Lower leg skin (tissue), 4 donors: ENCODE data around the gene PPP6R3. TPM values are rescaled to one million over a fixed set of nuclear protein-coding genes. Genes with fewer than 3 reads are reported as not detected.

Experiments
- DNase-seq, 2 donors: peaks; one replicate each; pipeline ENCODE4 v3.0.0-alpha.2; 2019; ENCODE audit warnings: low spot score in 2 of 2
- H3K4me3 ChIP-seq: fragments of 200-600 bp; sonication (generic); 2 replicates; pipeline ENCODE4 v1.5.1; 2017; ENCODE audit warnings: mild to moderate bottlenecking, low read depth; ENCODE audit not compliant: poor library complexity, severe bottlenecking
- POLR2A ChIP-seq, 2 donors: fragments of 450-650 bp; IDR thresholded peaks; one replicate each; pipeline ENCODE4 v1.6.1; 2016 to 2017; ENCODE audit warnings: antibody characterized with exemption in 2 of 2, mild to moderate bottlenecking in 1 of 2, moderate library complexity in 1 of 2
- WGBS, 2 donors: methylation state at CpG; one replicate each; pipeline ENCODE4 v1.1.5; 2018; 5-methylcytosine and 5-hydroxymethylcytosine counted together
- intact Hi-C: fragments of 100-400 bp; cut with DNase I; formaldehyde crosslinking; loops from one replicate; pipeline ENCODE4 v1.15.0; 2023; ENCODE audit warnings: low total_unique reads
- total RNA-seq, 4 donors: library from RNA; depleted of rRNA; stranded (reverse); fragments of >200 nt; gene quantifications; one replicate each; pipeline ENCODE4 v1.1.0, GENCODE V29; 2016
- TF ChIP-seq, protein P1 (sequence below), 3 donors: fragments of 450-650 bp; IDR thresholded peaks; one replicate each; pipeline ENCODE4 v1.5.1; 2016; ENCODE audit warnings: antibody characterized with exemption in 3 of 3, mild to moderate bottlenecking in 3 of 3, moderate library complexity in 2 of 3

The PPP6R3 gene
- total RNA-seq, 4 donors from 2014 or later, result 74.2 to 119 (median 88.6) TPM

GRCh38 chr11:68495872-68496271 is 35.3 kb downstream of the PPP6R3 start:
- intact Hi-C loops, result no loop called here
- no peak for DNase-seq
- no peak overlapping the region for H3K4me3 ChIP-seq
- 89 to 97% methylated on average over 3 of the region's 3 CpGs for WGBS, 2 donors
- TF ChIP-seq, protein P1, sequence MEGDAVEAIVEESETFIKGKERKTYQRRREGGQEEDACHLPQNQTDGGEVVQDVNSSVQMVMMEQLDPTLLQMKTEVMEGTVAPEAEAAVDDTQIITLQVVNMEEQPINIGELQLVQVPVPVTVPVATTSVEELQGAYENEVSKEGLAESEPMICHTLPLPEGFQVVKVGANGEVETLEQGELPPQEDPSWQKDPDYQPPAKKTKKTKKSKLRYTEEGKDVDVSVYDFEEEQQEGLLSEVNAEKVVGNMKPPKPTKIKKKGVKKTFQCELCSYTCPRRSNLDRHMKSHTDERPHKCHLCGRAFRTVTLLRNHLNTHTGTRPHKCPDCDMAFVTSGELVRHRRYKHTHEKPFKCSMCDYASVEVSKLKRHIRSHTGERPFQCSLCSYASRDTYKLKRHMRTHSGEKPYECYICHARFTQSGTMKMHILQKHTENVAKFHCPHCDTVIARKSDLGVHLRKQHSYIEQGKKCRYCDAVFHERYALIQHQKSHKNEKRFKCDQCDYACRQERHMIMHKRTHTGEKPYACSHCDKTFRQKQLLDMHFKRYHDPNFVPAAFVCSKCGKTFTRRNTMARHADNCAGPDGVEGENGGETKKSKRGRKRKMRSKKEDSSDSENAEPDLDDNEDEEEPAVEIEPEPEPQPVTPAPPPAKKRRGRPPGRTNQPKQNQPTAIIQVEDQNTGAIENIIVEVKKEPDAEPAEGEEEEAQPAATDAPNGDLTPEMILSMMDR (IDR thresholded peaks at IDR 0.05), result no peak
- no peak for TF ChIP-seq POLR2A (IDR thresholded peaks at IDR 0.05)

- no peak for TF ChIP-seq POLR2A (IDR thresholded peaks at IDR 0.05)
- TF ChIP-seq, protein P1 (IDR thresholded peaks at IDR 0.05), result no peak
- no peak for DNase-seq
- intact Hi-C loops, result no loop called here
- WGBS, 2 donors, result 81 to 90% methylated on average over 2 of the region's 2 CpGs
- H3K4me3 ChIP-seq, result no peak overlapping the region
Measured at GRCh38 chr11:68497761-68498160, 37.2 kb downstream of the PPP6R3 start.

DNA sequence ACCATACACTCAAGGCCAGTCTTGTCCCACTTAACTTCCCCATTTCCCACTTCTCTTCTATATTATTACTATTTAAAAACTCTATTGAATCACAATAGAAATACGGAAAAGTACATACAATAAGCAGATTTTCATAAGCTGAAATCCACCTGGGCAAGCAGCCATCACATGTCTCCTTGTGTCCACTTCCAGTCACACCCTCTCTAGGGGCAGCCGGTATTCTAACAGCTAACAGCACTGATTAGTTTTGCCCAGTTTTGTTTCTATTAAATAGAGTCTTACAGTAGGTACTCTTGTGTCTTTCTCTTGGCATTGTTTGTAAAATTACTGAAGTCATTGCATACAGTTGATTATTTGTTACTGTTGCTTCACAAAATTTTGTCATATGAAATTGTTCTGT is 37.8 kb downstream of the PPP6R3 start:
- H3K4me3 ChIP-seq, result no peak overlapping the region
- DNase-seq, result no peak
- TF ChIP-seq, protein P1 (IDR thresholded peaks at IDR 0.05), result no peak
- no peak for TF ChIP-seq POLR2A (IDR thresholded peaks at IDR 0.05)
- intact Hi-C loops, result no loop called here
- WGBS, 2 donors, result 45 to 64% methylated on average over 2 of the region's 2 CpGs

DNA sequence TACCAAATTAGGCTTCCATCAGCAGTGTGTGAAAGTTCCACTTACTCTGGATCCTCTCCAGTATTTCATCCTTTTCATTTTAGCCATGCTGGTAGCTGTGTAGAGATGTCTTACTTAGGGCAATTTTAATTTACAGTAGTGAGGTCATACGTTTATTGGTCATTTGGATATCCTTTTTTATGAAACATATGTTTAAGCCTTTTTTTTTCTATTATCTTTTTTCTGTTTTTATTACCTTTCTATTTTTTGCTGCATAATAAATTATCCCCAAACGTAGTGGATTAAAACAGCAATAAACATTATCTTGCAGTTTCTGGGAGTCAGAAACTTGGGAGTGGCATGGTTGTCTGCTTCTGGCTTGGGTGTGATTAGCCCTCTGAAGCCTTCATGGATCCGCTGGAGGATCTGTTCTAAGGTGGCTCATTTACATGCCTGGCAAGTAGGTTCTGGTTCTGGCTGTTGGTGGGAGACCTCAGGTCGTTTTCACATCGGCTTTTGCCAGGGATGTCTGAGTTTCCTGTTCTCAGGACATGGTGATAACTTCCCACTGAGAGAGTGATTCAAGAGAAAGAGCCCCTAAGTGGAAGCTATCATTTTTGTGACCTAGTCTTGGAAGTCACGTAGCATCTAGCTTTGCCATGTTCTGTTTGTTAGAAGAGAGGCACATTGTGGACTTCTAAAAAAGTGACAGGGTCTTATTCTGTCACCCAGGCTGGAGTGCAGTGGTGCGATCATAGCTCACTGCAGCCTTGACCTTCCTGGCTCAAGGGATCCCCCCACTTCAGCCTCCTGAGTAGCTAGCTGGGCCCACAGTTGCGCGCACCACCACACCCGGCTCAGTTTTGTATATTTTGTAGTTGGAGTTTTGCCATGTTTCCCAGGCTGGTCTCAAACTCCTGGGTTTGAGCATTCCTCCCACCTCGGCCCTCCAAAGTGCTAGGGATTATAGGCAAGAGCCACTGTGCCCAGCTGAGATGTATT is 38.6 kb downstream of the PPP6R3 start:
- H3K4me3 ChIP-seq, result no peak overlapping the region
- WGBS, 2 donors, result 64 to 69% methylated on average over 11 of the region's 11 CpGs
- intact Hi-C loops, result no loop called here
- DNase-seq, result no peak
- TF ChIP-seq POLR2A (IDR thresholded peaks at IDR 0.05), result no peak
- TF ChIP-seq, protein P1 (IDR thresholded peaks at IDR 0.05), result no peak

DNA sequence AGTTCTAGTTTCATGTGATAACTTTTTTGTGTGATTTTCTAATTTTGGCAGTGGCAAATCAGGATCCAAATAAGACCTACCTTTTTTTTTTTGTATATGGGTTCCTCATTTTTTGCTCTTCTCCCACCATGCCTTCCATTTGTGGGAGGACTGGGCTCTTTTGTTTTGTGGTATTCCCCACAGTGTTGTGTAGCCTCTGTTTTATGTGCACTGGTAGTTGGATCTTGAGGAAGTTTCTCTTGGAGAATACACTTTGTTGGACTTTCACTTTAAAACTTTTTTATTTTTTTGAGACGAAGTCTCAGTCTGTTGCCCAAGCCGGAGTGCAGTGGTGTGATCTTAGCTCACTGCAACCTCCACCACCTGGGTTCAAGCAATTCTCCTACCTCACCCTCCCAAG is 39.7 kb downstream of the PPP6R3 start:
- TF ChIP-seq, protein P1 (IDR thresholded peaks at IDR 0.05), result no peak
- TF ChIP-seq POLR2A (IDR thresholded peaks at IDR 0.05), result no peak
- H3K4me3 ChIP-seq, result no peak overlapping the region
- intact Hi-C loops, result no loop called here
- 77 to 100% methylated on average over 2 of the region's 2 CpGs for WGBS, 2 donors
- no peak for DNase-seq
